HL-60/S4 (cell line): ENCODE measurements around the gene GPSM3.
"Not testable (repeated sequence)": the region's sequence is repeated elsewhere in the genome, so short reads cannot be mapped to it uniquely, and the experiment has no call there.

Experiments
- in situ Hi-C: fragments of 300-500 bp; cut with MboI; formaldehyde crosslinking; loops from 2 replicates; pipeline ENCODE4 v1.14.3; 2022; ENCODE audit warnings: low sequenced_read_pairs

GPSM3 gene

GRCh38 chr6:32188381-32189068, 3.9 kb downstream of the GPSM3 start:
- in situ Hi-C loops: no loop called here

- in situ Hi-C loops: not testable (repeated sequence)
Observed at GRCh38 chr6:32187725-32188380, 4.6 kb downstream of the GPSM3 start.

- in situ Hi-C loops: no loop called here
Observed at GRCh38 chr6:32187009-32187709, 5.3 kb downstream of the GPSM3 start.

GRCh38 chr6:32186151-32186840, 6.1 kb downstream of the GPSM3 start:
- in situ Hi-C loops: not testable (repeated sequence)

- in situ Hi-C loops: not testable (repeated sequence)
Observed at GRCh38 chr6:32185681-32186131, 6.7 kb downstream of the GPSM3 start.

- in situ Hi-C loops: no loop called here
Observed at GRCh38 chr6:32184084-32184640, 8.3 kb downstream of the GPSM3 start, which contains the start of gene AGER. Gene AGER (minus strand): TSS chr6:32184253. CDS start chr6:32184222, 31 bp downstream.

- in situ Hi-C loops: no loop called here
Observed at GRCh38 chr6:32183483-32184083, 8.9 kb downstream of the GPSM3 start.

- in situ Hi-C loops: no loop called here
Observed at GRCh38 chr6:32183030-32183429, 9.4 kb downstream of the GPSM3 start.

- in situ Hi-C loops: no loop called here
Observed at GRCh38 chr6:32182555-32182981, 9.9 kb downstream of the GPSM3 start.

- in situ Hi-C loops: no loop called here
Observed at GRCh38 chr6:32181915-32182529, 10.4 kb downstream of the GPSM3 start.

- in situ Hi-C loops: no loop called here
Observed at GRCh38 chr6:32181148-32181702, 11.2 kb downstream of the GPSM3 start.

- in situ Hi-C loops: no loop called here
Observed at GRCh38 chr6:32179766-32180405, 12.6 kb downstream of the GPSM3 start.

- in situ Hi-C loops: no loop called here
Observed at GRCh38 chr6:32178547-32179440, 13.6 kb downstream of the GPSM3 start.

GRCh38 chr6:32177788-32178546, 14.5 kb downstream of the GPSM3 start, which contains the start of gene RNF5:
Gene RNF5 (plus strand): TSS chr6:32178405. CDS start chr6:32178512, 107 bp downstream.
- in situ Hi-C loops: no loop called here

GRCh38 chr6:32177183-32177787, 15.2 kb downstream of the GPSM3 start:
- in situ Hi-C loops: no loop called here

GRCh38 chr6:32176476-32177182, 15.8 kb downstream of the GPSM3 start:
- in situ Hi-C loops: no loop called here
